Esophagus squamous epithelium (tissue), 5 donors: Measurements from ENCODE around the gene ROPN1L. TPM values are rescaled to one million over a fixed set of nuclear protein-coding genes. Genes with fewer than 3 reads are reported as not detected.
"Not testable (repeated sequence)": the region's sequence is repeated elsewhere in the genome, so short reads cannot be mapped to it uniquely, and the experiment has no call there.

Experiments used
- DNase-seq: peaks from one replicate; lab custom pipeline; 2025; lab: John Stamatoyannopoulos, UW
- H3K27ac ChIP-seq, 4 donors: fragments of 200-600 bp; sonication (generic); one replicate each; pipeline ENCODE4 v1.5.1; 2016 to 2019; ENCODE audit warnings: mild to moderate bottlenecking in 1 of 4
- H3K27me3 ChIP-seq, 4 donors: fragments of 200-600 bp; sonication (generic); 1 replicate in 3 of 4; 2 replicates in 1 of 4; pipeline versions ENCODE4 v1.5.1 to v1.6.0; 2017 to 2021; ENCODE audit warnings: antibody characterized with exemption in 1 of 4
- H3K36me3 ChIP-seq, 3 donors: fragments of 200-600 bp; sonication (generic); one replicate each; pipeline ENCODE4 v1.5.1; 2016 to 2019
- H3K4me1 ChIP-seq, 3 donors: fragments of 200-600 bp; sonication (generic); one replicate each; pipeline ENCODE4 v1.5.1; 2017 to 2019
- H3K4me3 ChIP-seq, 4 donors: fragments of 200-600 bp; sonication (generic); 1 replicate in 3 of 4; 2 replicates in 1 of 4; pipeline ENCODE4 v1.5.1; 2016 to 2019; ENCODE audit warnings: mild to moderate bottlenecking in 2 of 4, moderate library complexity in 1 of 4
- H3K9me3 ChIP-seq, 3 donors: fragments of 200-600 bp; sonication (generic); one replicate each; pipeline ENCODE4 v1.5.1; 2016 to 2019
- POLR2A ChIP-seq, 4 donors: fragments of 450-650 bp; IDR thresholded peaks; one replicate each; pipeline ENCODE4 v1.6.1; 2017; ENCODE audit warnings: antibody characterized with exemption in 4 of 4, mild to moderate bottlenecking in 4 of 4, moderate library complexity in 3 of 4
- WGBS, 2 donors: methylation state at CpG; one replicate each; pipeline ENCODE4 v1.1.5; 2018; 5-methylcytosine and 5-hydroxymethylcytosine counted together
- intact Hi-C: fragments of 100-400 bp; cut with DNase I; formaldehyde crosslinking; loops from one replicate; pipeline ENCODE4 v1.15.0; 2022
- total RNA-seq, 4 donors: library from RNA; depleted of rRNA; stranded (reverse); fragments of >200 nt; gene quantifications; one replicate each; pipeline ENCODE4 v1.1.0, GENCODE V29; 2016
- TF ChIP-seq, protein P1 (sequence below), 6 experiments: fragments of 450-650 bp in 4 of 6; fragments of 200-600 bp in 2 of 6; sonication (generic) in 2 of 6; IDR thresholded peaks; one replicate each; pipeline ENCODE4 v1.5.1; 2016 to 2019; ENCODE audit warnings: antibody characterized with exemption in 6 of 6, mild to moderate bottlenecking in 4 of 6, moderate library complexity in 4 of 6
- donor health status: DM: yes; HTN: yes; CAD: no.

The ROPN1L gene
- total RNA-seq, 4 donors from 2014 or later = 0.38 TPM; not detected in 3

DNA sequence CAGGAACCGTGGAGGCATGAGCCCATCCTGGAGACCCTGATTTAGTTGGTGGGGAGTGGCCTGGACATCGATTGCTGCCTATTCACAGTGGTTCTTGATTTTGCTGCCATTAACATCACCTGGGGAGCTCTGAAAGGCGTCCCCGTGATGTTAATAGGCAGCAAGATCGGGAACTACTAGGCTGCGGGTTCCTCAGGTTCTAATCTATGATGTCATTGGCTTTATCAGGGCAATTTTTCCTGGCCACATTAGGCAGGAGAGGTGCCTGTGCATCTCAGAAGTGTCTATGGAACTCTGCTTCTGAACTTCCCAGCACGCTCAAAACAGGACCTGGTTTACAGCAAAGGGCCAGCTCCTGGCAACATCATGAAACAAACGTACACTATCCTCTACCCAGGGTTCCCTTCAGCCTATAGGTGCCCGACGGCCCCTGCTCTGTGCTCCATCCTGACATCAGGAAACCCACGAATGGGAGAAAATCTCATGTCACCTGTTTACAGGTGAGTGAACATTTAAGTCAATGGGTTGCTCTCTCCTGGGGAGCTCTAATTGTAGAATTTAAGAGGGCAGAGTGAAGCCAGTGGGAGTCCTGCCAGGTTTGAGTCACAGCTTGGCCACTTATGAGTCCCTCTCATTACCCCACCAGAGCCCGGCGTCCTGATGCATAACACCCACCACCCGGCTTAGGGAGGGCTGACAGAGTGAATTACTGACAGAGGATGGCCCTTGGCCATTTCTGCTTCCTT is 49.4 kb downstream of the ROPN1L start:
- Histone ChIP-seq H3K4me1 (peaks cover 0 to 9% (median 6%) of the 10 kb centered on the region in 3 donors), H3K36me3 (no peaks in the 10 kb centered on the region), H3K4me3 (no peak overlapping the region), H3K27ac (no peak overlapping the region), H3K27me3 (peaks cover 0 to 7% (median 0%) of the 10 kb centered on the region in 4 donors), H3K9me3 (peaks cover 0 to 8% (median 4%) of the 10 kb centered on the region in 3 donors)
- WGBS, 2 donors = 63 to 74% methylated on average over 11 to 12 of the region's 14 CpGs
- DNase-seq = no peak
- intact Hi-C loops = no loop called here
- TF ChIP-seq, protein P1, sequence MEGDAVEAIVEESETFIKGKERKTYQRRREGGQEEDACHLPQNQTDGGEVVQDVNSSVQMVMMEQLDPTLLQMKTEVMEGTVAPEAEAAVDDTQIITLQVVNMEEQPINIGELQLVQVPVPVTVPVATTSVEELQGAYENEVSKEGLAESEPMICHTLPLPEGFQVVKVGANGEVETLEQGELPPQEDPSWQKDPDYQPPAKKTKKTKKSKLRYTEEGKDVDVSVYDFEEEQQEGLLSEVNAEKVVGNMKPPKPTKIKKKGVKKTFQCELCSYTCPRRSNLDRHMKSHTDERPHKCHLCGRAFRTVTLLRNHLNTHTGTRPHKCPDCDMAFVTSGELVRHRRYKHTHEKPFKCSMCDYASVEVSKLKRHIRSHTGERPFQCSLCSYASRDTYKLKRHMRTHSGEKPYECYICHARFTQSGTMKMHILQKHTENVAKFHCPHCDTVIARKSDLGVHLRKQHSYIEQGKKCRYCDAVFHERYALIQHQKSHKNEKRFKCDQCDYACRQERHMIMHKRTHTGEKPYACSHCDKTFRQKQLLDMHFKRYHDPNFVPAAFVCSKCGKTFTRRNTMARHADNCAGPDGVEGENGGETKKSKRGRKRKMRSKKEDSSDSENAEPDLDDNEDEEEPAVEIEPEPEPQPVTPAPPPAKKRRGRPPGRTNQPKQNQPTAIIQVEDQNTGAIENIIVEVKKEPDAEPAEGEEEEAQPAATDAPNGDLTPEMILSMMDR (IDR thresholded peaks at IDR 0.05) = no peak
- TF ChIP-seq POLR2A (IDR thresholded peaks at IDR 0.05) = no peak

DNA sequence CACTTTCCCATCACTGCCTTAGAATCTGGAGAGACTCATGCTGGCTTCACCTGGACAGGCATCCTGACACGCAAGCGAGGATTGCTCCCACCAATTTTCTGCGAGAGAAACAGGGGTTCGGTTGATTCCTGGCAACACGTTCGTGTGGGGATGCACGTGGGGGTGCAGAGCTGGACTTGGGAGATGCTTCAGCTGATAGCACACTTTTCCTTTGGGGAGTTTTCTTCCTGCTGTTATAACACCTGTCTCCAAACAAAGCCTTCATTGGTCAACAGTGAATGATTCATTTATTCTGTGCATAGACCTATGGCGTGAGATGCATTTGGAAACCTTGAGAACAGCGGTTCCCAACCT is 50.0 kb downstream of the ROPN1L start:
- Histone ChIP-seq H3K9me3 (peaks cover 0 to 8% (median 4%) of the 10 kb centered on the region in 3 donors), H3K27ac (no peak overlapping the region), H3K4me3 (no peak overlapping the region), H3K27me3 (peaks cover 0 to 7% (median 0%) of the 10 kb centered on the region in 4 donors), H3K4me1 (peaks cover 0 to 9% (median 6%) of the 10 kb centered on the region in 3 donors), H3K36me3 (no peaks in the 10 kb centered on the region)
- TF ChIP-seq POLR2A (IDR thresholded peaks at IDR 0.05) = no peak
- intact Hi-C loops = no loop called here
- WGBS, 2 donors = 91 to 93% methylated on average over 3 to 9 of the region's 9 CpGs
- DNase-seq = no peak

DNA sequence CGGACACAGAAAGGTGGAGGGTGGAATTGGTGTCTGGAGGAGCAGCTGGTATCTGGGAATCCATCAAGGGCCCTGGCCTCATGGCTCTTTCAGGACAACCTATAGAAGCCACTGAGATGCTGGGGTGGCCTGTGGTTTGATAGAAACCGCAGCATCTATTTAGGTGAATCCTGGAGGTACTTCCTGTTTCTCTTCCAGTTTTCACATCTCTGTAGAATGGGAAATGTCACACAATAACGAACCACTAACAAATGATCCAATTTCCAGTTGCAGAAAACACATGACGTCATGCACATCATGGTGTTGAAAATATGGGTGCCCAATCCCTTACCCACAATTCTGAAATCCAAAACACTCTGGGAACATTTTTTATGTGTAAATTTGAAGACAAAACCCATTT is 52.2 kb downstream of the ROPN1L start:
- no peak overlapping the region for H3K27ac ChIP-seq
- TF ChIP-seq, protein P1 (IDR thresholded peaks at IDR 0.05) = no peak
- no peak for TF ChIP-seq POLR2A (IDR thresholded peaks at IDR 0.05)
- H3K9me3 ChIP-seq = peaks cover 0 to 8% (median 4%) of the 10 kb centered on the region in 3 donors
- WGBS, 2 donors = 72 to 78% methylated on average over 4 of the region's 4 CpGs
- H3K36me3 ChIP-seq = no peaks in the 10 kb centered on the region
- H3K4me3 ChIP-seq = no peak overlapping the region
- intact Hi-C loops = no loop called here
- DNase-seq = no peak
- H3K27me3 ChIP-seq = peaks cover 0 to 7% (median 0%) of the 10 kb centered on the region in 4 donors
- H3K4me1 ChIP-seq = peaks cover 0 to 9% (median 6%) of the 10 kb centered on the region in 3 donors

DNA sequence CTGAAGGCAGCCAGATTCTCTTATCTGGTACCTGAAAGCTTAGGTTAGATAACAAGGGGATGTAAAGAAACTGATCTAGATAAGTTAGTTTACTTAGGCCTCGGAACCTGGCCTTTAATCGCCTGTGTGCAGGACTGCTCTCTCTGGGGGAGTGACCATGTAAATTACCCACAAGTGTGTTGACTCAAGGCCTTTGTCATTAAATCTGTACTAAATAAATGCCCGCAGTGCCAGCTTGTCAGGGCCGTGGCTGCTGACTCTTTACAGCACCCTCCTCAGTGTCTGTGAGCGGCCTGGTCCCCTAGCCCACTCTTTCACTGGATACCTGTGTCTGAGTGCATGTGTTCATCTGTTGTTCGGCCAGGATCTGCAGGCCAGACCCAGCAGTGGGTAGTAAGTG is 52.8 kb downstream of the ROPN1L start:
- H3K27ac ChIP-seq, DNase-seq, H3K4me3 ChIP-seq, intact Hi-C loops, H3K4me1 ChIP-seq, H3K36me3 ChIP-seq, H3K27me3 ChIP-seq, H3K9me3 ChIP-seq: not testable (repeated sequence)
- whole genome bisulfite sequencing, 2 donors = 85 to 100% methylated on average over 2 to 6 of the region's 6 CpGs

DNA sequence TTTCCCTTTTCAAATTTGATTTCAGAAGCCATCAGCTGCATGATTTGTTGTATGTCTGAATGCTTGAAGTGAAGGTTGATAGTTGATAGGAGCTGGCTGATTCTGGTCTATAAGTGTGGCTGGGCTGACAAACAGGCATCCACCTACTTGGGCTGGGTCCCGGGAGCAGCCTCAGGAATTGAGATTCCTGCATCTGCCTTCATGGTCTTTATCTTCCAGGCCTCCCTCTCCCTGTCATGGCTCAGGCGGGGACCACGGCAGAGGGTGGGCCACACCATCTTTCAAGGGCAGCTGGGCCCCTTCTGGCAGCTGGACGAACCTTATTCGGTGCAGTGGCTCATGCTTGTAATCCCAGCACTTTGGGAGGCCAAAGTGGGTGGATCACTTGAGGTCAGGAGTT is 55.9 kb downstream of the ROPN1L start:
- WGBS, 2 donors = 58 to 66% methylated on average over 2 to 5 of the region's 5 CpGs
- no peaks in the 10 kb centered on the region for H3K27me3 ChIP-seq
- no peak overlapping the region for H3K4me3 ChIP-seq
- no peak overlapping the region for H3K27ac ChIP-seq
- peaks cover 0 to 8% (median 4%) of the 10 kb centered on the region in 3 donors for H3K9me3 ChIP-seq
- intact Hi-C loops = no loop called here
- TF ChIP-seq POLR2A (IDR thresholded peaks at IDR 0.05) = no peak
- TF ChIP-seq, protein P1 (IDR thresholded peaks at IDR 0.05) = no peak
- no peak for DNase-seq
- H3K4me1 ChIP-seq = no peaks in the 10 kb centered on the region
- no peaks in the 10 kb centered on the region for H3K36me3 ChIP-seq

DNA sequence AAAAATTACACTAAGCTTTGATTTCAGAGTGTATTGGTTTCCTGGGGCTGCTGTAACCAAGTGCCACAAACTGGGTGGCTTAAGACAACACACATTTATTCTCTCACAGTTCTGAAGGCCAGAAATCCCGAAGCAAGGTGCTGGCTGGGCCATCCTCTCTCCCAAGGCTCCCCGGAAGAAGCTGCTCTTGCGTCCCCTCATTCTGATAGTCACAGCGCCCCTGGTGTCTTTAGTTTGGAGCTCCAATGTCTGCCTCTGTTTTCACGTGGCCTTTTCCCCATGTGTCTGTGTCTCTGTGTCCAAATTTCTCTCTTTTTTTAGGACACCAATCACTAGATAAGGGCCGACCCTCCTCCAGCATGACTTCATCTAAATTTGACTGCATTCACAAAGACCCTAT is 56.7 kb downstream of the ROPN1L start:
- no peak for TF ChIP-seq POLR2A (IDR thresholded peaks at IDR 0.05)
- TF ChIP-seq, protein P1 (IDR thresholded peaks at IDR 0.05) = no peak
- Histone ChIP-seq H3K27ac (no peak overlapping the region), H3K4me3 (no peak overlapping the region), H3K9me3 (peaks cover 0 to 8% (median 4%) of the 10 kb centered on the region in 3 donors), H3K27me3 (no peaks in the 10 kb centered on the region), H3K36me3 (no peaks in the 10 kb centered on the region), H3K4me1 (no peaks in the 10 kb centered on the region)
- intact Hi-C loops = no loop called here
- DNase-seq = no peak
- 61 to 68% methylated on average over 6 of the region's 6 CpGs for WGBS, 2 donors
